GM21737 (cell line): ENCODE measurements around the gene UPP1.

Source experiments
- ATAC-seq: cut with Tn5 transposase; IDR thresholded peaks from one replicate; pipeline ENCODE4 v1.9.1; 2021; ENCODE audit warnings: mild to moderate bottlenecking, moderate library complexity; ENCODE audit not compliant: unreplicated experiment

The UPP1 gene

DNA sequence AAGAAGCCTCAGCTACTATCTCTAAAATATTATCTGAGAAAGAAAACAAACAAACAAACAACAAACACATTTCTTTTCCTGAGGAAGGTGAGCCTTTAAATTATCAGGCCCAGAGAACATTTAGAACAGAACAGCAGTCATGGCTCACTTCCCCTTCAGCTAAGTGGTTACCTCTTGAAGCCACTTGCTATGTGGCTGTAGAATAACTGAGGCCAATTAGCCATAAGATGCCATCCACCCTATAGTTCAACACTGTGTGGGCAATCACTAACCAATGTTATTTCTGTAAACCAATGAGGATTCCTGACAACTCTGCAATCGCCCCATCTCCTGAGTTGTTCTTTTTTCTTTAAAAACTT, 3.7 kb upstream of the UPP1 start:
- ATAC-seq: no peak

DNA sequence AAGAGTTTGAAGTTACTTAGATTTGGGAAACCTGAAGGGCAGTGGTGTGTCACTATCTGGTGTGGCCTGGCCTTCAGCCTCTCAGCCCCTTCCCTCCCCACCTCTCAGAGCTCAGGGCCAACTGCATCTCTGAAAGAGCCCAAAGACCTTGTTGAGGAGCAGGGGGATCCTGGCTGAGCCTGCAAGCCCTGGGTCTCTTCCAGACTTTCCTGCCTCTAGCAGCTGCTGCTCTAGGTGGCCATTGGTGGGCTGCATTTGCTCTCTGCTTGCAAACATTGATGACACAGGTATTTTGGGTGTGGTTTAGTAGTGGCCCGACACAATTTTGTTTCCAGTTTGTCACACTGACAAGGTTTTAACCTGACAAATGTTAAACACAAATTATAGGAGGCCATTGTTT, 3.1 kb upstream of the UPP1 start:
- no peak for ATAC-seq

DNA sequence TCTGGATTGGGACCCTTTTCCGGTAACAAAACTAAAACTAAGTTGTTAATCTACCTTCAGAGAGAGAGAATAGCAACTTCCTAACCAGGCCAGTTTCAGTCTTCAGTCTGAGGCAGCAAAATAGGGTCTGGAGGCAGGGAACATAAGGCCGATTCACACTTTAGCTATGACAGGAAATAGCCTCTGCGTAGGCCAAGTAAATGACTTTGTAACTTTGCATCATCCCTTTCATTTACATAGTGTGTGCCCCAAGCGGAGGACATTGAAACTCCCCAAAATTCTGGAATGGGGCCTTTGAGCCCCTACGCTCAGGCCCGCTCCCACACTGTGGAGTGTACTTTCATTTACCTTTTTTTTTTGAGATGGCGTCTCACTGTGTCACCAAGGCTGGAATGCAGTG, 1.7 kb upstream of the UPP1 start:
- ATAC-seq: no peak

GRCh38 chr7:48088559-48089045, 463 bp upstream of the UPP1 start:
- ATAC-seq: peak; percentile 64

DNA sequence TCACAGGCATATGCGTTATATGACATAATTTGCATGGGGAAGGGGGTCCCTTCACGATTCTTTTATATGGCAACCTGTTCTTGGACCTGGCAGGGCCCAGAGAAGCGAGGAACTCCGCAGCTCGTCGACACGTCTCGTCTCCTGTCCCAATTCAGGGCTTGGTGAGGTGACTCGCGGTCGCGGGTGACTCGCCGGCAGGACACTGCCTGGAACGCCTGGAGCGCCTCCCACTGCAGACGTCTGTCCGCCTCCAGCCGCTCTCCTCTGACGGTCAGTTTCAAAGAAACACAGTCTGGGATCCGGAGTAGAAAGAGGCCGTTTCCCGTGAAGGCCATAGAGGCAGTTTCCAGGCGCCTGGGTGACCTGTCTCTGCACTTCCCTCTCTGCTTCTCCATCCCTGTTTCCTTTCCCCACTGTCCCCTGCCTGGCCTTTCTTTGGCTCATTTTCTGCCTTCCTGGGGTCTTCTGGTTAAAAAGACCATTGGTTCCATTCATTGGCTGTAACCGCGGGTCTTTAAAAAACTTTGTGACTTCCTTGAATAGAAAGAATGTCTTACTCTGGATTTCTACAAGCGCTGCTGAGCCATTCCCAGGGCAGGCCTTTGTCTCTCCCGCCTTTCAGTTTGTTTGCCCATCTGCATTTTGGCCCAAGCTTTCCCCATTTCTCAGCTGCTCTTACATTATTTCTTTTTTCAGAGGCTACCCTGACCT, 1.2 kb downstream of the UPP1 start:
- ATAC-seq: no peak

DNA sequence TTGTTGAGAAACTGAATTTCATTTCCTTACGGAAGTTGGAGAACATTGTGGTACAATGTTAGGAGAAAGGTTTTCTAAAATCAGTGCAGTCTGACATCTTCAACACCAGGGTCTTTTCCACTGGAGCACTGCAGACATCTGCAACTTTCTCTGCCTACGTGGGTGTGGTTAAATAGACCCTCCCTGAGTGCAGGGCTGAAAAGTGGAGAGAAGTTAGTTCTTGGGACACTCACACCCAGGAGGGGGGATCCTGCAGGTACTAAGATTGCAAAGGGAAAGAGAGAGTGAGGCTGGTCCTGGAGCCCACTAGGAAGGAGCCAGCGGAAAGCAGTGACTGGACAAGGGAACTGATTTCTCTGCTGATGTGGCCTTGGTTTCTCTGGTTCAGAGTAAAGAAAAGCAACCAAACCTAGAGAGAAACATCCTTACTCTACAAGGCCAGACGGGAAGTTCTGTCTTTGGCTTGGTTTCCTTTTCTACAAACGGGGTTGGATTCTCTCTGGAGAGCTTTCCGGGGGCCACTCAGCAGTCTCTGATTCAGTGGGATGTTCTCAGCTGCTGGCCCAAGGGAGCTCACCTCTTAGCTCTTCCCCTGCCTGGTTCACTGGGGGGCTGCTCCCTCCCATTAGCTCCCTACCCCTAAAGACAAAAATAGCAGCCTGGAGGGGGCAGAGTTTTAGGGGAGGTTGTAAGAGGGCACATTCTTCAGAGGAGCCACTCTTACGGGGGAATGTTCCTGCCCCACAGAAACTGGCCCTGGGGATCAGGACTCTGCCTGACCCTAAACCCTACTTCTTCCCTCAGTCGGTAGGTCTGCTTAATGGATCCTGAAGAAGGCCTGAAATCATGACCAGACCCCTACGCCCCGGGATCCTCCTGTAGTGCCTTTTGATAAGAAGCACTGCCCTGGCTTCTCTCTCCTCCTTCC, 2.7 kb downstream of the UPP1 start:
- ATAC-seq: no peak

GRCh38 chr7:48094861-48095293, 5.8 kb downstream of the UPP1 start:
- ATAC-seq: no peak

- no peak for ATAC-seq
These were observed 7.2 kb downstream of the UPP1 start for GRCh38 chr7:48096273-48096672.

GRCh38 chr7:48097521-48098231, 8.6 kb downstream of the UPP1 start:
- ATAC-seq: no peak

DNA sequence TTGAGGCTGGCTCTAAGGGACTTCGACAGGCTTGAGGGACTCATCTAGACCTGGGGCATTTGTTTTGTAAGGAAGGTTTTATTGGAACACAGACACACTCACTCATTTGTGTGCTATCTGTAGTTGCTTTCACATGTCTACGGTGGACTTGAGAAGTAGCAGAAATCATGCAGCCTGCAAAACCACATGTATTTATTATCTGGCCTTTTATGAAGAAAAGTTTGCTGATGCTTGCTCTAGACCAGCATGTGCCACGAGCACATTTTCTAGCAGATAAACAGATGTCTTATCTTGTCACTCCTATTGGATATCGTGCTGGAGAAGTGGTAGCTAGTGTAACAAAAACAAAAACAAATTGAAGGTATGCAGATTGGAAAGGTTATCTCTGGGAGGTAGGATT, 9.8 kb downstream of the UPP1 start:
- ATAC-seq: no peak

GRCh38 chr7:48099781-48100180, 10.7 kb downstream of the UPP1 start:
- ATAC-seq: no peak

DNA sequence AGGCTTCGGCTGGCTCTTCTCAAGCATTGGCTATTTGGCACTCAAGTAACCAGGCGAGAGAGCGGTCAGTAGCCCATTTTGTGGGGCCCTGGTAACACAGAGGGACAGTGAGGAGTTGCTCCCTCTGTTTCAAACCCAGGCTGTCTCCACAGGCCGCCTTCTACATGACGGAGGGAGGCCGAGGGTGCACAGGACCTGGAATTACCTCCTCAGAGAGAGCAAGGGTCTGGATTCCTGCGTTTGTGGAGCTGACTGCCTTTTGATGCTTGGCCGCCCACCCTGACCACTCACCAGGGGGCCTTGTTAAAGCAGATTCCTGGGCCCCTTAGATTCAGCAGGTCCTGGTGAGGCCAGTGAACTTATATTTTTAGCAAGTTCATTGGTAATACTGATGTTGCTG, 12.3 kb downstream of the UPP1 start:
- no peak for ATAC-seq

DNA sequence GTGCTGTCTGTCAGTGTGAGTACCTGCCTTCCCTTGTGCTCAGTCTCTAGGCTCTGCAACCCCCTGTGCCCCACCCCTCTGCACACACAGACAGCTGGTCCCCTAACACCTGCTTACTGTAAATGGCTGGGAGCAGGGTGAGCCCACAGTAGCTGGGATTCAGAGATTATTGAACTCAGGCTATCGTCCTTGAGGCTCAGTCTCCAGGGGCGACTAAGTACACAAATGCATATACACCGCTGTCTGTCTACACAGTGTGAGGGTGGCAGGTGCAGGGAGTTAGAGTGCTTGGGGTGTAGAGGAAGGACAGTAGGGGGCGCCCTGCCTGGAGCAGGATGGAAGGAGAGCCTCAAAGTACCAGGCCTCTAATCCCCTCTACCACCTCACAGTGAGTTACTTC, 12.9 kb downstream of the UPP1 start:
- ATAC-seq: no peak

DNA sequence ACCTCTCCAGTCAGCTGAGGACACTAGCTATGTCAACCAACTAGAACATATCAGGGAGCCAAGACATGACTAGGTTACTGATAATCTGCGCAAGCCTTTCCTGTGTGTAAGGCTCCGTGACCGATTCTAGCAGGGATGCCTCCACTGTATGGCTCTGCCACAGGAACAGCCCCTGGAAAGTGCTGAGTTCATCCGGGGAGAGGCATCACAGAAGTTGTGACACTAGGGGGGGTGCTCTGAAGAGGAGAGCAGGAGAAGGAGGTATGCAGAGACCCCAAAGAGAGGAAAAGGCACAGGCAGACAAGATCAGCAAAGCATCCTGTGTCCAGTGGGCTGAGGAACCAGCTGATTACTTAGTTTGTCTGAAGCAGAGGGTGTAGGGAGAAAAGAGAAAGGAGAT, 13.5 kb downstream of the UPP1 start:
- ATAC-seq: no peak

- ATAC-seq: no peak
These were observed 16.0 kb downstream of the UPP1 start for GRCh38 chr7:48105045-48105444.

GRCh38 chr7:48106906-48107659, 18.0 kb downstream of the UPP1 start:
- ATAC-seq: no peak

GRCh38 chr7:48107926-48108472, 18.9 kb downstream of the UPP1 start:
- no peak for ATAC-seq

DNA sequence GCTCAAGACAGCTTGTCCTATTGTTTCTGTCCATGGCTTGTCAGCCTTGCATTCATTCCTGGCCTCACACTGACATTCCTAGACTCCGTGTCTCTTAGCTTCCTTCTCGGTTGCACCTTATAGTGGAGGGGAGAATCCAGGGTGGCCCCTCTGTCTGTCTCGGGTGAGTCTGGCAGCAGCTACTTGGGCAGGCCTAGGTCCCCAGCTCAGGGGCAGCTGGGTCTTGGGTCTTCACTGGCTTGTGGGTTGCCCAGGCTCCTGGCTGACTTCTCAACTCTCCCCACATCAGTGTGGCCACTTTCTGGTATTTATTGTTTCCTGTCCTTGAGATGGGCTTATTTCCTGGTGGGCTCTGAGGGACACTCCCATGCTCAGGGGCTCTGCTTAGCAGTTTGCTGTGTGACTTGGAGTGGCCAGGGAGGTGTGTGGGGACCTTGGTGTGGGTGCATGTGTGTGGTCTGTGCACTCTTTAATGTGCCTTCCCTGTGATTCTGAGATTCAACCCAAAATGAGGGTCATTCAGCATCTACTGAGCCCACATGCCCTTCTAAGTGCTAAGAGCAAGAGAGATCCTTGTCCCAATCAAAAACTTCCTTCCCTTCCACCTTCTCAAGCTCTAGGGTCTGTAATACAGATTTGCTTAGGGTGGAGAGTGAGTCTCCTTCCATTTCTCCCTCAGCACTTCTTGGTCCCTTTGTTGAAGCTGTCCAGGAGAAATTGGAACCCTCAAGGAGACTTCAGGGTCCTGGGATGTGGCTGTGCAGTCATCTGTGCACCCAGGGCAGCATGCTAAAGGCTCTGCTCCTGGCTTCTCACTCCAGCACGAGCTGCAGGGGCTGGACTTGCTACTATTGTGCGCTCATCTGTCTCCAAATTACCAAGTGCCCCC, 20.1 kb downstream of the UPP1 start:
- ATAC-seq: no peak

DNA sequence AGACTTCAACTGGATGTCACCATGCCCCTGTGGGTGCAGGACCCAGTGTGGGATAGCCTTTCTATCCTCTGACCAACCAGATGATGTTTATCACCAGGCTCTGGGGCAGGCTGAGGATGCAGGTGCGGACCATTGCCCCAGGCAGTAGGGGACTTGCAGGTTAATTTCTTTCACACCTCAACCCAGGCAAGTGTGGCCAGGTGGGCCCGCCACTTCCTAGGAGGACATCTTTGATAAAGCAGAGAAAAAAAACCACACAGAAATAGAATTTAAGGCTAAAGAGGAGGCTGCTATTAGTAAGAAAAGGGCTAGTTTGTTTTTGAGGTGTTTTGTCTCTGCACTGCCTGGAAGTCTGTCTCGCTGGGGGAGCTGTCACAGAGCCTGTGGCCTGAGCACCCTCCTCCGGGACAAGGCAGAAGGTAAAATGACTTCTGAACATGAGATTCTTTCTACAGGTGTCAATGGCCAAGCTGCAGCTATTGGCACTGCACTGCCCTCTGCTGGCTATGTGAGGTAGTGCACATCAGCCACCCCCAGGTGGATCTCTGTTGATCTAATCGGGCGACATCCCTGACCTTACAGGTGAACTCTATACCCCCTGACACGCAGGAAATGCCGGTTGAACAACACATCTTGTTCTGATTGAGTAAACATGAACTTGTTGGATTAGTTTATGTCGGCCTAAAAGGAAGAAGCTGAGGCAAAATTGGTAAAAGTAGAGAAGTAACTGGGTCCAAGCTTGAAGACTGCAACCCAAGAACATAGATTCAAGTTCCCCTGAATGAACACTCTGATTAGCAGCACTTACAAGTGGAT, 21.0 kb downstream of the UPP1 start:
- peak; percentile 74 for ATAC-seq
